HepG2 (cell line): ENCODE measurements around the gene INPP1. TPM values are rescaled to one million over a fixed set of nuclear protein-coding genes. Genes with fewer than 3 reads are reported as not detected.

Source experiments
- ARID5B ChIP-seq: IDR thresholded peaks from 2 replicates; pipeline ENCODE4 v1.4.0; 2020; ENCODE audit warnings: mild to moderate bottlenecking, missing genetic modification reagents
- ELF1 ChIP-seq: sonication (generic); formaldehyde crosslinking; IDR thresholded peaks from 2 replicates; pipeline ENCODE4 v1.4.0; 2020; ENCODE audit warnings: missing genetic modification reagents
- GABPB1 ChIP-seq: IDR thresholded peaks from 2 replicates; pipeline ENCODE4 v1.6.1; 2016; ENCODE audit warnings: mild to moderate bottlenecking, missing genetic modification reagents, moderate library complexity, missing compliant biosample characterization
- HNRNPLL ChIP-seq: fragments of 200-400 bp; formaldehyde crosslinking; IDR thresholded peaks from 2 replicates; pipeline ENCODE4 v1.6.1; 2017; ENCODE audit warnings: mild to moderate bottlenecking, low read depth, low read length; ENCODE audit not compliant: poor library complexity, severe bottlenecking
- KDM2A ChIP-seq: sonication (generic); formaldehyde crosslinking; IDR thresholded peaks from 2 replicates; pipeline ENCODE4 v1.4.0; 2020; ENCODE audit warnings: low read depth, missing genetic modification reagents, borderline replicate concordance
- PATZ1 ChIP-seq: sonication (generic); formaldehyde crosslinking; IDR thresholded peaks from 2 replicates; pipeline ENCODE4 v1.4.0; 2020; ENCODE audit warnings: missing genetic modification reagents
- RNF219 ChIP-seq: sonication (generic); formaldehyde crosslinking; IDR thresholded peaks from 2 replicates; pipeline ENCODE4 v1.5.0; 2020; ENCODE audit warnings: mild to moderate bottlenecking, missing genetic modification reagents
- RXRB ChIP-seq: IDR thresholded peaks from 2 replicates; pipeline ENCODE4 v1.6.1; 2016; ENCODE audit warnings: borderline replicate concordance, missing genetic modification reagents, missing compliant biosample characterization
- SALL1 ChIP-seq: sonication (generic); formaldehyde crosslinking; IDR thresholded peaks from 2 replicates; pipeline ENCODE4 v1.8.0; 2022; ENCODE audit warnings: mild to moderate bottlenecking, missing genetic modification reagents
- SRSF1 ChIP-seq: fragments of 200-400 bp; formaldehyde crosslinking; optimal IDR thresholded peaks from 2 replicates; pipeline ENCODE3; 2017; ENCODE audit warnings: mild to moderate bottlenecking, low read depth, low read length, moderate library complexity
- TBX2 ChIP-seq: sonication (generic); formaldehyde crosslinking; IDR thresholded peaks from 2 replicates; pipeline ENCODE4 v1.5.0; 2020; ENCODE audit warnings: missing genetic modification reagents, mild to moderate bottlenecking, borderline replicate concordance
- UBTF ChIP-seq: sonication (generic); formaldehyde crosslinking; IDR thresholded peaks from 2 replicates; pipeline ENCODE4 v1.4.0; 2020; ENCODE audit warnings: mild to moderate bottlenecking, missing genetic modification reagents
- XBP1 ChIP-seq: sonication (generic); formaldehyde crosslinking; IDR thresholded peaks from 2 replicates; pipeline ENCODE4 v1.5.0; 2020; ENCODE audit warnings: missing genetic modification reagents
- XRCC5 ChIP-seq: fragments of 200-400 bp; formaldehyde crosslinking; optimal IDR thresholded peaks from 2 replicates; pipeline ENCODE3; 2017; ENCODE audit warnings: mild to moderate bottlenecking, low read length
- YY1 ChIP-seq: IDR thresholded peaks from 2 replicates; pipeline ENCODE4 v1.6.1; 2011; ENCODE audit warnings: low read length, low read depth, moderate library complexity, mild to moderate bottlenecking; ENCODE audit not compliant: insufficient read depth, insufficient replicate concordance
- ZFX ChIP-seq: sonication (generic); formaldehyde crosslinking; IDR thresholded peaks from 2 replicates; pipeline ENCODE4 v1.4.0; 2020; ENCODE audit warnings: mild to moderate bottlenecking, low read depth, missing genetic modification reagents, moderate library complexity
- ZFY ChIP-seq: sonication (generic); formaldehyde crosslinking; IDR thresholded peaks from 2 replicates; pipeline ENCODE4 v1.4.0; 2020; ENCODE audit warnings: missing genetic modification reagents
- ZMAT3 ChIP-seq: sonication (generic); formaldehyde crosslinking; conservative IDR thresholded peaks from 2 replicates; pipeline ENCODE4 v1.7.0; 2021; ENCODE audit warnings: missing genetic modification reagents
- polyA plus RNA-seq, 8 experiments: library from polyadenylated mRNA; depleted of rRNA in 3 of 8; stranded (reverse) in 7 of 8; unstranded in 1 of 8; fragments of >200 nt; fragmentation: Illumina TruSeq in 4 of 8; extraction: Trizol in 4 of 8; gene quantifications; 2 replicates each; pipeline versions ENCODE4 v1.2.1 to v1.2.3, GENCODE V29; 2011 to 2016; ENCODE audit warnings: low read depth in 4 of 8, missing spikeins in 1 of 8, mixed read lengths in 1 of 8; ENCODE audit not compliant: insufficient read depth in 1 of 8
- total RNA-seq, 5 experiments: library from RNA; depleted of rRNA; stranded (reverse); fragments of >200 nt; fragmentation: Illumina TruSeq; extraction: Trizol; gene quantifications; 2 replicates each; pipeline ENCODE4 v1.2.3, GENCODE V29; 2016; ENCODE audit warnings: low read depth in 1 of 5

INPP1 gene
- total and polyA plus RNA-seq, 2 of the 13 experiments (the other 11 are each of a cell fraction or from before 2014, with no cell fraction given), result 10.0 to 13.3 TPM

- TF ChIP-seq PATZ1 (CRISPR knock-in tag), result peak; percentile 89
- 0 out of 2 replicates have a peak, but pooled peaks have one; percentile 51 for TF ChIP-seq ZMAT3
- TF ChIP-seq ZFY (CRISPR knock-in tag), result peak; percentile 52
- peak; percentile 52; the same call in 1 of the 2 replicates for TF ChIP-seq KDM2A
- no peak for TF ChIP-seq SALL1 (CRISPR knock-in tag)
- peak; percentile 68; the same call in 1 of the 2 replicates for TF ChIP-seq GABPB1 (CRISPR knock-in tag)
- 0 out of 2 replicates have a peak, but pooled peaks have one; percentile 18 for TF ChIP-seq TBX2
- TF ChIP-seq XBP1 (CRISPR knock-in tag), result no peak
- 0 out of 2 replicates have a peak, but pooled peaks have one; percentile 25 for TF ChIP-seq ZFX (CRISPR knock-in tag)
- TF ChIP-seq ELF1 (CRISPR knock-in tag), result peak; percentile 60
- TF ChIP-seq YY1, result peak; percentile 20
- peak; percentile 13 for TF ChIP-seq XRCC5
- no peak for TF ChIP-seq RNF219 (CRISPR knock-in tag)
- TF ChIP-seq UBTF (CRISPR knock-in tag), result peak; percentile 91; the same call in 1 of the 2 replicates
- TF ChIP-seq SRSF1, result peak; percentile 67
- 0 out of 2 replicates have a peak, but pooled peaks have one; percentile 11 for TF ChIP-seq ARID5B (CRISPR knock-in tag)
- TF ChIP-seq HNRNPLL, result peak; percentile 87
- TF ChIP-seq RXRB (CRISPR knock-in tag), result no peak
These were observed 65.3 kb downstream of the INPP1 start (continued) for GRCh38 chr2:190408538-190409271.
